Stimulated activated naive B cell treated with anti-CD40 and anti-IgM and Interleukin-4, amounts not matched to agents 10 μg/mL and 1 μg/mL and 100 μg/mL, for 72 hours (primary cell): Measurements from ENCODE around the gene SPTLC2.

ENCODE experiments used
- ATAC-seq, 2 donors: fragments of 150-1000 bp; cut with Tn5 transposase; replicated peaks; 2 replicates each; pipeline ENCODE4 v1.10.0; 2021; ENCODE audit warnings: moderate library complexity in 1 of 2
- DNase-seq: peaks from one replicate; pipeline ENCODE4 v3.0.0; 2021
- H3K27ac Mint-ChIP-seq: one replicate; pipeline ENCODE4 v1.8.0; 2022; ENCODE audit warnings: mild to moderate bottlenecking, mixed read lengths
- H3K27me3 Mint-ChIP-seq, 2 donors: one replicate each; pipeline ENCODE4 v1.8.0; 2022; ENCODE audit warnings: mixed read lengths in 2 of 2
- H3K36me3 Mint-ChIP-seq, 2 donors: one replicate each; pipeline ENCODE4 v1.8.0; 2022; ENCODE audit warnings: mixed read lengths in 2 of 2, mild to moderate bottlenecking in 1 of 2
- H3K4me1 Mint-ChIP-seq, 2 donors: one replicate each; pipeline ENCODE4 v1.8.0; 2022; ENCODE audit warnings: mixed read lengths in 2 of 2, mild to moderate bottlenecking in 1 of 2
- H3K4me3 Mint-ChIP-seq, 2 donors: one replicate each; pipeline ENCODE4 v1.8.0; 2022; ENCODE audit warnings: mild to moderate bottlenecking in 2 of 2, mixed read lengths in 2 of 2, moderate library complexity in 1 of 2
- H3K9me3 Mint-ChIP-seq, 2 donors: one replicate each; pipeline ENCODE4 v1.8.0; 2022; ENCODE audit warnings: mixed read lengths in 2 of 2, mild to moderate bottlenecking in 1 of 2

SPTLC2 gene

GRCh38 chr14:77508876-77509275, 107.6 kb downstream of the SPTLC2 start:
- H3K27ac Mint-ChIP-seq = no peak overlapping the region
- H3K4me1 Mint-ChIP-seq = no peaks in the 10 kb centered on the region
- H3K36me3 Mint-ChIP-seq = peaks cover 30 to 40% of the 10 kb centered on the region in 2 donors
- ATAC-seq (no peak), DNase-seq (no peak)
- H3K27me3 Mint-ChIP-seq = no peaks in the 10 kb centered on the region
- no peaks in the 10 kb centered on the region for H3K9me3 Mint-ChIP-seq
- H3K4me3 Mint-ChIP-seq = no peak overlapping the region

GRCh38 chr14:77508249-77508648, 108.2 kb downstream of the SPTLC2 start:
- no peak for DNase-seq
- Mint-ChIP-seq H3K27ac (no peak overlapping the region), H3K4me1 (no peaks in the 10 kb centered on the region), H3K27me3 (no peaks in the 10 kb centered on the region), H3K4me3 (no peak overlapping the region), H3K9me3 (peaks cover 2% of the 10 kb centered on the region in 2 donors), H3K36me3 (peaks cover 32 to 42% of the 10 kb centered on the region in 2 donors)
- no peak for ATAC-seq

GRCh38 chr14:77507762-77508161, 108.7 kb downstream of the SPTLC2 start:
- Mint-ChIP-seq H3K27ac (no peak overlapping the region), H3K4me3 (no peak overlapping the region), H3K4me1 (no peaks in the 10 kb centered on the region), H3K36me3 (peaks cover 35 to 45% of the 10 kb centered on the region in 2 donors), H3K9me3 (peaks cover 4 to 6% of the 10 kb centered on the region in 2 donors), H3K27me3 (no peaks in the 10 kb centered on the region)
- ATAC-seq = no peak
- no peak for DNase-seq

GRCh38 chr14:77505031-77505430, 111.4 kb downstream of the SPTLC2 start:
- no peak overlapping the region for H3K27ac Mint-ChIP-seq
- H3K9me3 Mint-ChIP-seq = peaks cover 4 to 6% of the 10 kb centered on the region in 2 donors
- ATAC-seq (no peak), DNase-seq (no peak)
- peaks cover 5 to 11% of the 10 kb centered on the region in 2 donors for H3K27me3 Mint-ChIP-seq
- H3K4me1 Mint-ChIP-seq = peaks cover 4 to 6% of the 10 kb centered on the region in 2 donors
- H3K36me3 Mint-ChIP-seq = peaks cover 20 to 27% of the 10 kb centered on the region in 2 donors
- no peak overlapping the region for H3K4me3 Mint-ChIP-seq

- H3K4me1 Mint-ChIP-seq = peaks cover 10 to 17% of the 10 kb centered on the region in 2 donors
- ATAC-seq = no peak
Observed at GRCh38 chr14:77503138-77503537, 113.3 kb downstream of the SPTLC2 start.

GRCh38 chr14:77502109-77502782, 114.2 kb downstream of the SPTLC2 start:
- ATAC-seq = no peak
- Mint-ChIP-seq H3K4me1 (peaks cover 14 to 26% of the 10 kb centered on the region in 2 donors), H3K4me3 (no peak overlapping the region), H3K36me3 (peaks cover 7 to 15% of the 10 kb centered on the region in 2 donors), H3K27me3 (peaks cover 24 to 31% of the 10 kb centered on the region in 2 donors), H3K27ac (no peak overlapping the region), H3K9me3 (peaks cover 4 to 6% of the 10 kb centered on the region in 2 donors)
- DNase-seq = no peak

More at GRCh38 chr14:77503138-77503537, 113.3 kb downstream of the SPTLC2 start:
- no peak overlapping the region for H3K27ac Mint-ChIP-seq
- peaks cover 15 to 23% of the 10 kb centered on the region in 2 donors for H3K27me3 Mint-ChIP-seq
- H3K4me3 Mint-ChIP-seq = no peak overlapping the region
- no peak for DNase-seq
- peaks cover 11 to 19% of the 10 kb centered on the region in 2 donors for H3K36me3 Mint-ChIP-seq
- peaks cover 4 to 6% of the 10 kb centered on the region in 2 donors for H3K9me3 Mint-ChIP-seq

GRCh38 chr14:77498984-77499527, 117.4 kb downstream of the SPTLC2 start:
- Mint-ChIP-seq H3K4me3 (peak overlapping the region; percentile 72 to 73), H3K27me3 (peaks cover 33 to 48% of the 10 kb centered on the region in 2 donors), H3K36me3 (peaks cover 5 to 7% of the 10 kb centered on the region in 2 donors), H3K4me1 (peaks cover 14 to 26% of the 10 kb centered on the region in 2 donors), H3K9me3 (peaks cover 4 to 6% of the 10 kb centered on the region in 2 donors), H3K27ac (no peak overlapping the region)
- peak; percentile 31 to 35 for ATAC-seq
- no peak for DNase-seq

- H3K9me3 Mint-ChIP-seq = peaks cover 3 to 4% of the 10 kb centered on the region in 2 donors
- peak within 1 kb of the TSS; percentile 72 to 73 for H3K4me3 Mint-ChIP-seq
- H3K36me3 Mint-ChIP-seq = peaks cover 4% of the 10 kb centered on the region in 2 donors
- peaks cover 33 to 48% of the 10 kb centered on the region in 2 donors for H3K27me3 Mint-ChIP-seq
- peaks cover 14 to 26% of the 10 kb centered on the region in 2 donors for H3K4me1 Mint-ChIP-seq
- DNase-seq (peak; percentile 29), ATAC-seq (peak; percentile 87 to 89)
- H3K27ac Mint-ChIP-seq = no peak within 1 kb of the TSS
Observed at GRCh38 chr14:77498120-77498979, 118.1 kb downstream of the SPTLC2 start, which contains the start of gene ISM2. Gene ISM2, minus strand, starts transcription at chr14:77498816. Its CDS starts 23 bp downstream, at chr14:77498793.

GRCh38 chr14:77495334-77495733, 121.1 kb downstream of the SPTLC2 start:
- H3K4me1 Mint-ChIP-seq = peaks cover 13 to 24% of the 10 kb centered on the region in 2 donors
- H3K9me3 Mint-ChIP-seq = no peaks in the 10 kb centered on the region
- H3K36me3 Mint-ChIP-seq = no peaks in the 10 kb centered on the region
- no peak for DNase-seq
- ATAC-seq = no peak
- no peak overlapping the region for H3K27ac Mint-ChIP-seq
- no peak overlapping the region for H3K4me3 Mint-ChIP-seq
- H3K27me3 Mint-ChIP-seq = peaks cover 31 to 40% of the 10 kb centered on the region in 2 donors

- no peak overlapping the region for H3K4me3 Mint-ChIP-seq
Observed at GRCh38 chr14:77491056-77491455, 125.4 kb downstream of the SPTLC2 start.

GRCh38 chr14:77490347-77490986, 126.0 kb downstream of the SPTLC2 start:
- Mint-ChIP-seq H3K9me3 (no peaks in the 10 kb centered on the region), H3K27me3 (peaks cover 0 to 4% of the 10 kb centered on the region in 2 donors), H3K4me3 (no peak overlapping the region), H3K4me1 (no peaks in the 10 kb centered on the region), H3K27ac (no peak overlapping the region), H3K36me3 (no peaks in the 10 kb centered on the region)
- ATAC-seq (no peak), DNase-seq (no peak)

More at GRCh38 chr14:77491056-77491455, 125.4 kb downstream of the SPTLC2 start:
- Mint-ChIP-seq H3K9me3 (no peaks in the 10 kb centered on the region), H3K27ac (no peak overlapping the region), H3K27me3 (peaks cover 5 to 10% of the 10 kb centered on the region in 2 donors), H3K36me3 (no peaks in the 10 kb centered on the region), H3K4me1 (no peaks in the 10 kb centered on the region)
- DNase-seq (no peak), ATAC-seq (no peak)

- Mint-ChIP-seq H3K27me3 (no peaks in the 10 kb centered on the region), H3K36me3 (no peaks in the 10 kb centered on the region), H3K4me3 (no peak overlapping the region), H3K9me3 (no peaks in the 10 kb centered on the region), H3K27ac (no peak overlapping the region), H3K4me1 (no peaks in the 10 kb centered on the region)
- no peak for ATAC-seq
- DNase-seq = no peak
Observed at GRCh38 chr14:77489041-77489440, 127.4 kb downstream of the SPTLC2 start.

- no peak for DNase-seq
- H3K27ac Mint-ChIP-seq = no peak overlapping the region
- no peaks in the 10 kb centered on the region for H3K9me3 Mint-ChIP-seq
- no peak overlapping the region for H3K4me3 Mint-ChIP-seq
- no peaks in the 10 kb centered on the region for H3K4me1 Mint-ChIP-seq
- no peaks in the 10 kb centered on the region for H3K36me3 Mint-ChIP-seq
- no peak for ATAC-seq
- H3K27me3 Mint-ChIP-seq = no peaks in the 10 kb centered on the region
Observed at GRCh38 chr14:77488558-77488957, 127.9 kb downstream of the SPTLC2 start.
